ENCODE results near the gene ATAD2B.

GRCh38 chr2:23803965-23804542 is 122.9 kb downstream of the ATAD2B start:
- TF ChIP-seq CTCF (IDR thresholded peaks at IDR 0.05), result peak in 3 of 12 donors; percentile 32 to 36 (median 36)
- no peak for TF ChIP-seq POLR2A (IDR thresholded peaks at IDR 0.05)

Data from heart left ventricle (tissue), 13 donors.